PFSK-1 (cell line): ENCODE data around the gene HPSE.

ENCODE experiments used
- FOXP2 ChIP-seq: optimal IDR thresholded peaks from 2 replicates; pipeline ENCODE3; 2011; ENCODE audit warnings: borderline replicate concordance, control low read depth, inconsistent platforms; ENCODE audit not compliant: insufficient read depth; ENCODE audit errors: extremely low read length, extremely low read depth
- POLR2AphosphoS5 ChIP-seq: IDR thresholded peaks from 2 replicates; pipeline ENCODE4 v1.6.1; 2012; ENCODE audit warnings: low read depth, mild to moderate bottlenecking, control low read depth, low read length, moderate library complexity
- SIN3A ChIP-seq: IDR thresholded peaks from 2 replicates; pipeline ENCODE4 v1.6.1; 2012; ENCODE audit warnings: mild to moderate bottlenecking, low read length, moderate library complexity, borderline replicate concordance; ENCODE audit not compliant: insufficient read depth
- TAF1 ChIP-seq: IDR thresholded peaks from 2 replicates; pipeline ENCODE4 v1.6.1; 2012; ENCODE audit warnings: low read length, control low read depth, borderline replicate concordance; ENCODE audit not compliant: insufficient read depth
- TF ChIP-seq, protein P1 (sequence below), 2 experiments: IDR thresholded peaks; 2 replicates each; pipeline versions ENCODE4 v1.6.1 to v1.8.0; 2011 to 2012; ENCODE audit warnings: low read depth in 2 of 2, low read length in 2 of 2, control low read depth in 1 of 2, inconsistent platforms in 1 of 2, mild to moderate bottlenecking in 1 of 2, moderate library complexity in 1 of 2; ENCODE audit not compliant: insufficient read depth in 1 of 2

DNA sequence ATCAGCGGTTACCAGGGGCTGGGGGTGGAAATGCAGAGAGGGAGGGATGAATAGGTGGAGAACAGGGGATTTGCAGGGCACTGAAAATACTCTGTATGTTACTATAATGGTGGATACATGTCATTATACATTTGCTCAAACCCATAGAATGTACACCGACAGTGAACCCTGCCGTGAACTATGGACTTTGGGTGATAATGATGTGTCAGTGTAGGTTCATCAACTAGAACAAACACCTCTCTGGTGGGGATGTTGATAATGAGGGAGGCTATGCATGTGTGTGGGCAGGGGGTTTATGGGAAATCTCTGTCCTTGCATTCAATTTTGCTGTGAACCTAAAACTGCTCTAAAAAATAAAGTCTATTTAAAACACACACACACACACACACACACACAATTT lies 11.5 kb downstream of the HPSE start:
- TF ChIP-seq POLR2AphosphoS5 (no peak), SIN3A (no peak), TAF1 (no peak), FOXP2 (no peak)
- TF ChIP-seq, protein P1, sequence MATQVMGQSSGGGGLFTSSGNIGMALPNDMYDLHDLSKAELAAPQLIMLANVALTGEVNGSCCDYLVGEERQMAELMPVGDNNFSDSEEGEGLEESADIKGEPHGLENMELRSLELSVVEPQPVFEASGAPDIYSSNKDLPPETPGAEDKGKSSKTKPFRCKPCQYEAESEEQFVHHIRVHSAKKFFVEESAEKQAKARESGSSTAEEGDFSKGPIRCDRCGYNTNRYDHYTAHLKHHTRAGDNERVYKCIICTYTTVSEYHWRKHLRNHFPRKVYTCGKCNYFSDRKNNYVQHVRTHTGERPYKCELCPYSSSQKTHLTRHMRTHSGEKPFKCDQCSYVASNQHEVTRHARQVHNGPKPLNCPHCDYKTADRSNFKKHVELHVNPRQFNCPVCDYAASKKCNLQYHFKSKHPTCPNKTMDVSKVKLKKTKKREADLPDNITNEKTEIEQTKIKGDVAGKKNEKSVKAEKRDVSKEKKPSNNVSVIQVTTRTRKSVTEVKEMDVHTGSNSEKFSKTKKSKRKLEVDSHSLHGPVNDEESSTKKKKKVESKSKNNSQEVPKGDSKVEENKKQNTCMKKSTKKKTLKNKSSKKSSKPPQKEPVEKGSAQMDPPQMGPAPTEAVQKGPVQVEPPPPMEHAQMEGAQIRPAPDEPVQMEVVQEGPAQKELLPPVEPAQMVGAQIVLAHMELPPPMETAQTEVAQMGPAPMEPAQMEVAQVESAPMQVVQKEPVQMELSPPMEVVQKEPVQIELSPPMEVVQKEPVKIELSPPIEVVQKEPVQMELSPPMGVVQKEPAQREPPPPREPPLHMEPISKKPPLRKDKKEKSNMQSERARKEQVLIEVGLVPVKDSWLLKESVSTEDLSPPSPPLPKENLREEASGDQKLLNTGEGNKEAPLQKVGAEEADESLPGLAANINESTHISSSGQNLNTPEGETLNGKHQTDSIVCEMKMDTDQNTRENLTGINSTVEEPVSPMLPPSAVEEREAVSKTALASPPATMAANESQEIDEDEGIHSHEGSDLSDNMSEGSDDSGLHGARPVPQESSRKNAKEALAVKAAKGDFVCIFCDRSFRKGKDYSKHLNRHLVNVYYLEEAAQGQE (IDR thresholded peaks at IDR 0.05; ENCODE audit: insufficient read depth in 1 of 2, low read depth in 2 of 2, low read length in 2 of 2) = no peak
